Measurements from ENCODE around the gene SCMH1.

DNA sequence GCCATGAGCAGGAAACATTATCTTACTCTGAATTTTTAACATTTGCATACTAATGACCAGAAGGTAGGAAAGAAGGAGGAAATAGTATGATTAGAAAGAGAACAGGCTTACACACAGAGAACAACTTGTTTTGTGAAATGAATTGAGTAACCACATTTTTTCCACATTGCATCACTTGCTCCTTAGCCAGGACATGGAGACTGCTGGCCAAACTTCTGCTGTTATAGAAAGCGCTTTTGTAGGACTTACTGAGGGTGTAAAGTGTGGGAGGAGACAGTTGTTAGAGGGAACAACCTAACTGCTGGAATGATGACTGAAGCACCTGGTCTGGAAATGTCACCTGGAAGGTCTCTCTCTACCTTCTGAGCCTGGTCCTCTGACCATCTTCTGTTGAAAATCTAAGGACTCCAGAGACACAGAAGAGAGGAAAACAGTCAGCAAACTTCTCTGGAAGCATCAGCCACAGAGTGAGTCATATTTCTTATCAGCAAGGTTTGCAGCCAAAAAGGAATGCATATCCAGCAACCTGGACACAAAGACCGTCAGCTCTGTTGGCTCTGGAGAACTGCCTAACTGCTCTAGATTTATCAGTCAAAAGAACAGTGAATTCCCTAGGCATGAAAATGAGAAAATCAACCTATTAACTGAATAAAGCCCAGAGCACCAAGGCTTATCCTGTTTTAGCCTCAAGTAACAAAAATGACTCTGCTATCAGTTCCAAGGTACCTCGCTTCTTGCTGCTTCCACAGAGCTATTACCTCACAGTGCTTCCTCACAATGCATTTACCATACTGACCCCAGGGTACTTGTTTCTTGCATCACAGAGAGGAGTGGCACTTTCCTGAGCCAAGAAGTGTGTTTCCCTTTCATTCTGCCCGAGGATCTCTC is 132.6 kb downstream of the SCMH1 start:
- TF ChIP-seq POLR2A (IDR thresholded peaks at IDR 0.05; ENCODE audit: low read length) (no peak), GATA1 (IDR thresholded peaks at IDR 0.05; ENCODE audit: low read depth, low read length) (no peak)
